ENCODE results near the gene CLEC16A. TPM values are rescaled to one million over a fixed set of nuclear protein-coding genes. Genes with fewer than 3 reads are reported as not detected.

The CLEC16A gene
- total and polyA plus RNA-seq, 9 of the 15 experiments (the other 6 are each of a cell fraction or from before 2014, with no cell fraction given) = 1.00 to 22.3 (median 10.0) TPM

GRCh38 chr16:10944249-10945064 is at the start of gene CLEC16A (continued):
- no peak for TF ChIP-seq ZNF224 (CRISPR knock-in tag; IDR thresholded peaks at IDR 0.05)
- TF ChIP-seq HMBOX1 (IDR thresholded peaks at IDR 0.05) = no peak
- no peak for TF ChIP-seq HOXB6 (CRISPR knock-in tag; IDR thresholded peaks at IDR 0.05; ENCODE audit: borderline replicate concordance)
- TF ChIP-seq RAD21 (CRISPR knock-in tag; conservative IDR thresholded peaks at IDR 0.05 in 1 of 2, IDR thresholded peaks at IDR 0.05 in 1 of 2) = no peak
- peak; percentile 100 for TF ChIP-seq HCFC1 (IDR thresholded peaks at IDR 0.05; ENCODE audit: low read depth, low read length)
- peak; percentile 38; the same call in 1 of the 2 replicates for TF ChIP-seq ZNF12 (CRISPR knock-in tag; IDR thresholded peaks at IDR 0.05)
- no peak for TF ChIP-seq CEBPG (CRISPR knock-in tag; IDR thresholded peaks at IDR 0.05)
- TF ChIP-seq CEBPG (tag; conservative IDR thresholded peaks at IDR 0.05 in 1 of 2, IDR thresholded peaks at IDR 0.05 in 1 of 2) = no peak
- TF ChIP-seq, protein P1, sequence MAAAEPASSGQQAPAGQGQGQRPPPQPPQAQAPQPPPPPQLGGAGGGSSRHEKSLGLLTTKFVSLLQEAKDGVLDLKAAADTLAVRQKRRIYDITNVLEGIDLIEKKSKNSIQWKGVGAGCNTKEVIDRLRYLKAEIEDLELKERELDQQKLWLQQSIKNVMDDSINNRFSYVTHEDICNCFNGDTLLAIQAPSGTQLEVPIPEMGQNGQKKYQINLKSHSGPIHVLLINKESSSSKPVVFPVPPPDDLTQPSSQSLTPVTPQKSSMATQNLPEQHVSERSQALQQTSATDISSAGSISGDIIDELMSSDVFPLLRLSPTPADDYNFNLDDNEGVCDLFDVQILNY (CRISPR knock-in tag; IDR thresholded peaks at IDR 0.05) = no peak
- no peak for TF ChIP-seq HSF4 (CRISPR knock-in tag; IDR thresholded peaks at IDR 0.05; ENCODE audit: borderline replicate concordance)
- TF ChIP-seq NBN (IDR thresholded peaks at IDR 0.05; ENCODE audit: low read depth) = no peak; the same call in 1 of the 2 replicates
- TF ChIP-seq NFYB (IDR thresholded peaks at IDR 0.05; ENCODE audit: extremely low read depth, insufficient read length) = no peak
- TF ChIP-seq ZBTB49 (CRISPR knock-in tag; IDR thresholded peaks at IDR 0.05; ENCODE audit: borderline replicate concordance) = no peak
- TF ChIP-seq ZNF445 (CRISPR knock-in tag; IDR thresholded peaks at IDR 0.05; ENCODE audit: low read depth) = no peak
- no peak for TF ChIP-seq MTA1 (IDR thresholded peaks at IDR 0.05; ENCODE audit: borderline replicate concordance)
- 0 out of 4 replicates have a peak, but pooled peaks of 1 of the 2 experiments have one; percentile 7 for TF ChIP-seq KDM1A (IDR thresholded peaks at IDR 0.05)
- TF ChIP-seq ZNF444 (CRISPR knock-in tag; IDR thresholded peaks at IDR 0.05) = no peak
- 0 out of 2 replicates have a peak, but pooled peaks have one; percentile 4 for TF ChIP-seq MXI1 (IDR thresholded peaks at IDR 0.05; ENCODE audit: low read depth, low read length)
- no peak for TF ChIP-seq RBM25 (IDR thresholded peaks at IDR 0.05; ENCODE audit: low read depth, low read length, severe bottlenecking)
- no peak for TF ChIP-seq ZEB2 (IDR thresholded peaks at IDR 0.05)
- TF ChIP-seq HBP1 (CRISPR knock-in tag; IDR thresholded peaks at IDR 0.05) = no peak
- TF ChIP-seq ZC3H8 (IDR thresholded peaks at IDR 0.05) = no peak
- TF ChIP-seq HLTF (IDR thresholded peaks at IDR 0.05) = no peak
- no peak for TF ChIP-seq FOXK1 (CRISPR knock-in tag; IDR thresholded peaks at IDR 0.05; ENCODE audit: borderline replicate concordance)

Data from K562 (cell line).